ENCODE results near the gene MVD.
"Not testable (repeated sequence)": the region's sequence is repeated elsewhere in the genome, so short reads cannot be mapped to it uniquely, and the experiment has no call there.

Gene MVD

GRCh38 chr16:88619859-88620815, 42.8 kb downstream of the MVD start:
- peak; percentile 58 for DNase-seq

DNA sequence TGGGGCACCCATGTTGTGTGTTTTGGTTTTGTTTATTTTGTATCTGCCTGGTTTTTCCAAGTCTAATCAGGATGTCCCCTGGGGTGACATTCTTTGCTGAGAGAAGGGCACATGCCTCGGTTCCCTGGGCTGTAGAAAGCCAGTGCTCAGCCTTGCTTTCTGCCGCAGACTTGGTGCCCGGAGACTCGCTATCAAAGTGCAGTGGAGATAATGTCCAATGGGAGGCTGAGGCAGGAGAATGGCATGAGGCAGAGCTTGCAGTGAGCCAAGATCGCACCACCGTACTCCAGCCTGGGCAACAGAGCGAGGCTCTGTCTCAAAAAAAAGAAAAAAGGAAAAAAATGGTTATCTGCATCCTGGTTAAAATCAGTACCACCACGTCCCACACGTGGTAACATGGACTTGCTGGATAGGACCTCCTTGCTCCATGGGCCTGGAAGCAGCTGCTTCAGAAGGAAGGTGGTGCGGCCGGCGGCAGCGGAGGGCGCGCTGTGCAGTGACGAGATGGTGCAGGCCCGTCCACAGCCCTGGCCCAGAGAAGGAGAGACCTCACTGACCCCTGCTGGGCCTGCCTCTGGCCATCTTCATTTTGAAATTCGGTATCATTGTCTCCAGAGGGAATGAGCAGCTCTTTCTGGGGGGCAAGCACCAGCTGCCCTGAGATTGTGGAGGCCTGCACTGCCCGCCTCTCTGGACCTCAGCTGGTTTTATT, 43.8 kb downstream of the MVD start:
- no peak for DNase-seq

DNA sequence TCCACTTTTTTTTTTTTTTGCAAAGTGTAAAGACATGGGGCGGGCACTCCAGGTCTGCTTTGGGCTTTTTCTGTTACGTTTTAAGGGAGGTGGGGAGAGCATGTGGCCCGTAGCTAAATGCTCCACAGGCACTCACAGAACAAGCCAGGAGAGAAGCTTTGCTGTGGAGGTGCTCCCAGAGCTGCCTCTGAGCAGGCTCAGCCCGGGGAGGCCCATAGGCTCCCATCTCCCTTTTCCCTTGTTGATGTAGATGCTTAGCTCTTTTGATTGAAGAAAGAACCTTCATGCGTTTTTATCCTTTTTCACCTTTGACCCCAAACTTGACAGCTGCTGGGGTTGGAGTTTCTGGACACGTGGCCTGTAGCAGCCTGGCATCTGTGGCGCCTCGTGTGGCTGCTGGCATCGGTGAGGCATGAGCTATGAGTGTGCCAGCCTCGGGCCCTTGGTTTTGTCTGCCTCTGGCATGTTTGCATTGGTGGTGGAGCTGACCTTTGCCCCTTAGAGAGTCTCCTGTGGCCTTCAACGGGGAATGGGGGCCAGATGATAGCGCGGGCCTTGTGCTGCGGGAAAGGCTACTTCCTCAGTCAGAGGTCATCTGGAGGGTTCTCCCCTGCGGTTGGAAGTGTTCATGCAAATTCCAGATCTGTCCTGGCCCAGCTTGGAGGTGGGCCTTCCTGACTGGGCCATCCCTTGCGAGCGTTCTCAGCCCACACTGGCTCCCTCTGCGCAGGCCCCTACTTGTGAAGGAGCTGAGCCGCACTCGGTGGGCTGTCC, 44.5 kb downstream of the MVD start:
- no peak for DNase-seq

- no peak for DNase-seq
These were observed 45.4 kb downstream of the MVD start for GRCh38 chr16:88617268-88618031.

DNA sequence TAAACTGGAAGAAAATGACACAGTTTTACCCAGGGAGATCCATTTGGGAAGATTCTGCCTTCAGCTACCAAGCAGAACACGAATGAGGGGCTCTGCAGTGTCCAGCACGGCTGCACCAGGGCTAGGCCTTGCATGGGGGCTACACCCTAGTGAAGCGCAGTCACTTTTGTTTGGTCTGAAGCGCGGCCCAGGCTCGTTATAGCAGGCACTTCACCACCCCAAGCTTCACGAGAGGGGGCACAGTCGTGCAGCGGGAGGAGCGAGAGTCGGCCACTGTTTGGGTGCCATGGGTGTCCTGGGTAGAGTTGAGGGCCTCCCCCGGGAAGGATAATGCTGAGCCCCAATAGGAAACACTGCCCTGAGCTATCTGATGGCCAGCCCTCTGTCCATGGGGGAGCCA, 46.2 kb downstream of the MVD start:
- DNase-seq: no peak

DNA sequence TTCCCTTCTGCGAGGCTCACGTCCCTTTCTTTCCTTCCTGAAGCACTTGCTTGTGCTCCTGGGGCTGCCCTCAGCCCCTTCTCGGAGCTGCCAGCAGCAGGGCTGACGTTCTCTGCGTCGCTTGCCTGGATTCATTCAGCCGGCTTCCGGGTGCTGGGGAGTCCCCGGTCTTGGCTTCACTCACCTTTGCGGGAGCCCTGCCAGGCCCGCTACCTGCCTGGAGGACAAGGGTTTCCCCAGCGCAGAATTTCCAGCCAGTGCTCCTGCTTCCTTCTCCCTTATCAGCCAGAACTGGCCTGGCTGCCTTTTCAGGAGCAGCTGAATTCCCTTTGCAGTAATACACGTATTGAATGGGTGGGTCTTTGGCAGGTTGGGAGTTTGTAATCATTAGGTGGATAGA, 46.6 kb downstream of the MVD start:
- DNase-seq: no peak

DNA sequence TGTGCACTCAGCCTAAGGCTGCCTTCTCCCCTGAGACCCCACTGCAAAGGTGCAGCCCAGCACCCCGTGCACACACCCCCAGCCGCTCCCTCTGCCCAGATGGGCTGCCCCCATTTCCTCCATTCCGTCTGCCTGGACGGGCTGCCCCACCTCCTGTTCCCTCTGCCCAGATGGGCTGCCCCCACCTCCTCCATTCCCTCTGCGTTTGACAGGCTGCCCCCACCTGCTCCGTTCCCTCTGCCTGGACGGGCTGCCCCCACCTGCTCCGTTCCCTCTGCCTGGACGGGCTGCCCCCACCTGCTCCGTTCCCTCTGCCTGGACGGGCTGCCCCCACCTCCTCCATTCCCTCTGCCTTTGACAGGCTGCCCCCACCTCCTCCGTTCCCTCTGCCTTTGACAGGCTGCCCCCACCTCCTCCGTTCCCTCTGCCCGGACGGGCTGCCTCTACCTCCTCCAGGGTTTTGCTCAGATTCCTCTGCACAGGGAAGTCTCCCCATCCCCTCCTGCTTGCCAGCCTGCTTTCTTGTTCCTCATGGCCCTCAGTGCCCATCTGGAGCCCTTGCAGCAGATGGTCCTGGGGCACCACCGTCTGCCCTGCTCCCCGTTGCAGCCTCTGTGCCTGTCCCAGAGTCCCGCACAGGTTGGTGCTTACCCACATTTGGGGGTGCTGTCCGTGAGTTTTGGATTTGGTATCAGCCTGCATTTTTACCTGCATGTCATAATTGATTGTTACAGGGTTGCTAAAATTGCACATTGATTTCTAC, 47.9 kb downstream of the MVD start:
- no peak for DNase-seq

GRCh38 chr16:88613911-88614817, 48.7 kb downstream of the MVD start:
- no peak for DNase-seq

DNA sequence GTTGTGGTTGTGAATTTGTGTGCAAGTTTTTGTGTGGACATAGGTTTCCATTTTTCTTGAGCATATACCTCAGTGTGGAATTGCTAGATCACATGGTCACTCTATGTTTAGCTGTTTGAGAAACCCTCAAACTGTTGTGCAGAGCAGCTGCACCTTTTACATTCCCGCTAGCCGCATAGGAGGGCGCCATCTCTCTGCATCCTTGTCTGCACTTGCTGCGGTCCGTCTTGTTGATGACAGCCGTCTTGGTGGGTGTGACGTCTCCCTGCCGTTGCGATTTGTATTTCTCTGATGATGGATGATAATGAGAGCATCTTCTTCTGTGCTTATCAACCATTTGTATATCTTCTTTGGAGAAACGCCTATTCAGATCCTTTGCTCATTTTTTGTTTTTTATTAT, 49.6 kb downstream of the MVD start:
- no peak for DNase-seq

DNA sequence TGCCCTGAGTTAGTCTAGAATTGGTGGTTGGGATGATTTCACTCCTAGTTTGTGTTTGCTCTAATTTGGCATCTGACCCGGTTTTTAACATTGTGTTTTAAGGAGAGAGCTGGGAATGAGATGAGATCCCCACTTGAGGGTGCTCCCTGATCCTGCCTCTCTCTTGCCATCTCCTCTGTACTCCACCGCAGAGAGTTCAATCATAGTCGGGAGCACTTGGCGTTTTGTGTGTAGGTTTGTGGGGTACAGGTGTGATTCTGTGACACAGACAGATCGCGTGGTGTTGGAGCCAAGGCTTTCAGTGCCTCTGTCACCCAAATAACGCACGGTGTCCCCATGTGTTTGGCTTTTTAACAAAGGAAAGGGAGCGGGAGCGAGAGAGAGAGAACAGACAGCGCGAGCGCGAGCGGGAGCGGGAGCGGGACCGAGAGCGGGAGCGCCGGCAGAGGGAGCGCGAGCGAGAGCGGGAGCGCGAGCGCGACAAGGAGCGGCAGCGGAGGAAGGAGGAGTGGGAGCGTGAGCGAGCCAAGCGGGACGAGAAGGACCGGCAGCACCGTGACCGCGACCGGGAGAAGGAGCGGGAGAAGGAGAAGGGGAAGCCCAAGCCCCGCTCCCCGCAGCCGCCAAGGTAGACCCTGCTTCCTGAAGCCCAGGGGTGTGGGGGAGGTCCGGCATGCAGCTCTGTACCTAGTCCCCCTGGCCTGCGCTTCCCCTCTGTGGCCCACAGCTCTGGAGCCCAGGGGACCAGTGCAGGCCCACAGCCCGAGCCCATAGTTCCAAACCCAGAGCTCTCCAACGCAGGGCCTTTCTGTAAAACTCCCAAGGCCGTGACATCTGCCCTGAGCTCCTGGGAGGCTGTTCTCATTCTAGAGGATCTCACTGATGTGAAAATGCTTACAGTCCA, 51.7 kb downstream of the MVD start:
- DNase-seq: no peak

DNA sequence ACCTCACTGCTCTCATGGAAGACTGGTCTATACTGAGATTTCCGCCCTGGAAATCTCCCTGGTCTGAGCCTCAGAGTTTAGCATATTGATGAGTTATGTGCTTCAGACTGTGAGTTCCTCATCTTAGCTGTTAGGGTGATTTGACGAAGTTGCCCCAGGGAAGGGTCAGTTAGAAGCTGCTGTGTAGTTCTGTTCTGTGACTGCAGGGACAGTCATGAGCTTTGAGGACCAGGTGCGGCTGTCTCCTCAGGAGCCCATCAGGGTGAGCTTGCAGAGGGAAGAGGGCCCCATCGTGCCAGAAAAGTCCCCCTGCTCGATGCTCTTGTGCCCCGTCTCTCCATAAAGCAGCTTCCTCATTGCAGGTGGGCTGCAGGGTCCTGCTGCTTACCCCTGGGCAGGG, 52.8 kb downstream of the MVD start:
- no peak for DNase-seq

DNA sequence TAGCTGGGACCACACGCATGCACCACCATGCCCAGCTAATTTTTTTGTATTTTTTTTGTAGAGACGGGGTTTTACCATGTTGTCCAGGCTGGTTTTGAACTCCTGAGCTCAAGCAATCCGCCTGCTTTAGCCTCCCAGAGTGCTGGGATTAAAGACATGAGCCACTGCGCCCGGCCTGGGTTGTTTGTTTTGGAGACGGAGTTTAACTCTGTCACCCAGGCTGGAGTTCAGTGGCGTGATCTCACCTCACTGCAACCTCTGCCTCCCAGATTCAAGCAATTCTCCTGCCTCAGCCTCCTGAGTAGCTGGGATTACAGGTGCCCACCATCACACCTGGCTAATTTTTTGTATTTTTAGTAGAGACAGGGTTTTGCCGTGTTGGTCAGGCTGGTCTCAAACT, 53.5 kb downstream of the MVD start:
- not testable (repeated sequence) for DNase-seq

DNA sequence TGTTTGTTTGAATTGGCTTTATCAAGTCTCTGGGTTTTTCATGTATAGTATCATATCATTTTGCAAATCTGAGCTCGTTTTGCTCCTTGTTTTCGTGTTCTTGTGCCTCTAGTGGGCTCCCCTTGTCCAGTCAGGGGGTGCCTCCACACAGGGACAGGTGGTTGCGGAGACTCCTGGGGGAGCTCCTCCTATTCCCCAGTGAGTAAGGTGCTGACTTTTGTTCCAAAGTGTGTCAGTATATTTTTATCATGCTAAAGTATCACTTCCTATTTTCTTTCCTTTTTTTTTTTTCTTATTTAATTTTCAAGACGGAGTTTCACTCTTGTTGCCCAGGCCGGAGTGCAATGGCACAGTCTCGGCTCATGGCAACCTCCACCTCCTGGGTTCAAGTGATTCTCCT, 54.8 kb downstream of the MVD start:
- no peak for DNase-seq

DNA sequence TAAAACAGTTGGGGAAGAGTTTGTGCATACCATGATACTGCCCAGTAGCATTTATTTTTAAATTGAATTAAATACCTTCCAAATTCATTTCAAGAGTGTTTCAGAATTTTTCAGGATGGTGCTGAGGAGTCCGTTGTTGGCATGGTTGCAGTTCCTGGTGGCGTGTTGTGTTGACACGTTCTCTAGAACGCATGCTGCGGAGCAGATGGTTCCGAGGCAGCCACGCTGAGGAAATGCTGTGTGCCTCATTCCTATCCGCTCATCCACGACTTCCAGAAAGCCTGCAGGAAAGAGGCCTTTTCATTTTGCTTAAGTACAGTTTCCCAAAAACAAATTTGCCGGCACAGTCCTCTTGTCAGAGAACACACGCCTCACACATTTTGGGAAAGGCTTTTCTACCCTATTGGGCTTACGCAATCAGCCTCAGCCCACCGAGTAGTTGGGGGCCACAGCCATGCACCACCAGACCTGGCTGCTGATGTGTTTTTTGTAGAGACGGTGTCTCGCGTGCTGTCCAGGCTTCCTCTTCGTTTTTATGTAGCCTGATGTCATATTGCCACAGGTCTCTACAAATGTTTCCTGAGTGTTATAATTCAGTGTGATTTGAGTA, 56.6 kb downstream of the MVD start:
- no peak for DNase-seq

- no peak for DNase-seq
These were observed 57.4 kb downstream of the MVD start for GRCh38 chr16:88605186-88606147.

DNA sequence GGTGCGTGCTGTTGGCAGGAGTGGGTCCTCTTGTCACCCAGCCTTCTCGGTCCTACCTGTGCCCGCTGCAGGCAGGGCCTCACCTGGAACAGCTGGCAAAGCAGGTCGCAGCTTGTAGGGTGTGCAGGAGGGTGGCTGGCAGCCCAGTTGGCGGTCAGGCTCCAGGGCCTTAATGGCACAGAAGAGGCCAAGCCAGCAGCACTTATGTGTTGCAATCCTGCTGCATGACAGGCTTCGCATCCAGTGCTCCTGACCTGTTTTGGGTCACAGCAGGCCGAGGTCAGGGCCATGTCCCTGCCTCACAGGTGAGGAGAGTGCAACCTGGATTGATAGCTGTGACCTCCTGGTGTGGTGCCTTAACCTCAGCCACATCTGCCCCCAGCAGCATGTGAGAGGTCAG, 60.8 kb downstream of the MVD start:
- DNase-seq: no peak

Data from stimulated activated naive CD4-positive, alpha-beta T cell treated with Interleukin-2 at 50 U/mL for 16 hours (primary cell).